Activated CD4-positive, CD25-positive, alpha-beta regulatory T cell (primary cell): ENCODE results near the gene EPN2.
"Not testable (repeated sequence)": the region's sequence is repeated elsewhere in the genome, so short reads cannot be mapped to it uniquely, and the experiment has no call there.

Experiments
- DNase-seq, 4 experiments: peaks; one replicate each; lab custom pipeline; 2025; lab: John Stamatoyannopoulos, UW

Gene EPN2

GRCh38 chr17:19268611-19269010 is 31.4 kb downstream of the EPN2 start:
- DNase-seq, result no peak

DNA sequence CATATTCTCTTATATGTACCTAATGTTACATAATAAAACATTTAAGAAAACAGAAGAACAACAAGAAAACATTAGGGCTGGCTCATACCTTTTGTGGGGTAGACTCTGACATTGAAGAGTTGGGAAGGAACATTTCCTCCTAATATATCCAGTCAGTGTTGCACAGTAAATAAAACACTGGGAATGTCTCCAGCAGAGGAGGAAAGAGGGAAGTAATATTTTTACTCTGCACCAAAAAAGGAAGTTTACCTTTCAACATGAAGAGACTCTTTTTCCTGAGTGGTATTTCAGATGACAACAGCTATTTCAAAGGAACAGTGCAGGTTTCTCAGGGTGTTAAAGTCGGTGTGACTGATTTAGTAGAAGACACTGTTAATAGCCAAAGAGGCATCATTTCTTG is 31.9 kb downstream of the EPN2 start:
- no peak for DNase-seq

DNA sequence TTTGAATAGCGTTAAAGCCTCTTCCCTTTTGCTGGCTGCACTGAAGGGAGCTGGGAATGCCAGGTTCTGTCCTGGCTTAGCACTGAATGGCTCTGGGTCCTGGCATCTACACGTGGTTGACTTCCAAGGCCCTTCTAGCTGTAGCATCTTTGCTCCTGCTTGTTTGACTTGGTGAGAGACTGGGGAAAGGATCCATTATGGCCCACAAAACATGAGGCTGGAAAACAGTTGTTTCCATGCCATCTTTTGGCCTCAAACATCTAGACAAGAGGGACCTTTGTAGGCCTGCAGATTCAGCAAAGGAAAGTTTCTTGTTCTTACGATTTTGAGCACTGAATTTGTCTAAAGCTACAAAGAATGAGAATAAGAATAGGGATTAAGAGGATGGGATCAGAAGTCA is 32.5 kb downstream of the EPN2 start:
- no peak for DNase-seq

DNA sequence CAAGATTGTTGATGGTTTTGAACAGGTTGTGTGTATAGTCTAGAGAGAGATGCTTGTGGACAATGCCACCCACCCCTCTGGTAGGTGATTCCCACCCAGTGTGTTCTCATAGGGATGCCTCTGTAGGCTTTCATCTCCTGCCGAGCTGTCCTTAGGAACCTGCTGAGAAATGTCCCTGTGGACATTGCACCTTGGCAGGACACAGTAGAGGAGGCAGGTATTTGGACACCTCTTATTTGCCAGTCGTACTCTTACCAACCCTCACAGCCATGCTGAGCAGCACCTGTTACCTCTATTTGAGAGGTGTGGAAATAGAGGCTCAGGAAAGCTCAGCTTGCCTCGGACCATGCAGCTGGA is 33.2 kb downstream of the EPN2 start:
- no peak for DNase-seq

- no peak for DNase-seq
Observed at GRCh38 chr17:19270704-19271611, 33.8 kb downstream of the EPN2 start.

DNA sequence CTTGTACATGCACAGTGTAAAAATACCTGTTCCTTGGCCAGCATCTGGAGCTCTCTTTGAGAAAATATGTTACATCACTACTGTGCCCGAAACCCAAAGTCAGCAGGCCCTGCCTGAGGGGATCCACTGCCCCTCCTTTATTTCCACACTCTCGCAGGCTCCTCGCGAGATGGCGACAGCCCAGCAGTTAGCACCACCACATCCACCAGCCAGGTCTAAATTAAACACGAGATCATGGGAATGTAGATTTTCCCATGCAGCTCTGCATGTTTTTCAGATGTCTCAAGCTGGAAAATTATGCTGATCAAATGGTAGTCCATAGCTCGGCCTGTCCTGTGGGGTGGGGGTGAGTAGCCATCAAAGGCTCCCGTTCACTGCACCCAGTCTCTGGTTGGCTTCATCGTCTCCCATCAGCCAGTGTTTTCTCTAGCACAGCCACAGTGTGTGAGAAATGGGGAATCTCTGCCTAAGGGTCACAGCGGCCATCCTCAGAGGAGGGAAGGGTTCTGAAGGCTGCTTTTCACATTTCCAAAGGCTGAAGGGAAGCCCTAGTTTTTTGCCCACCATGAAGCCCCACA is 34.7 kb downstream of the EPN2 start:
- DNase-seq, result no peak

DNA sequence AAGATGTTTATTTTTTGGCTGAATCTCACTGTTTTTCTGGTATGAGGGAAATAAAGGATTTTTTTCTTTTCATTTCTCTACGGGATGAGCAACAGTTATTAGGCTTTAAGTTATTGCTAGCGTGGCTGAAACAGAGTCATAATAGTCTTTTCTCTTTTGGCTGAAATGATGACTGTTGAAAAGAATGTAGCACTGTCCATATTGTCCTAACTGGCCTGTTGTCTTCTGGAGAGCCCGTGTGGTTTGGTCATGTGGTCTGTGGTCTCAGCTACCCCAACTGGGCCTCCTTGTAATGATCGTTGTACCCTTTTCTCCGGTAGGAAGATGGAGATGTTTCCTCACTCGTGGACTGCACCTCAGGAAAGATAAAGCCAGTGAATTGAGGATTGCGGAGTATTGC is 36.6 kb downstream of the EPN2 start:
- no peak for DNase-seq

- no peak for DNase-seq
Observed at GRCh38 chr17:19274893-19275292, 37.7 kb downstream of the EPN2 start.

DNA sequence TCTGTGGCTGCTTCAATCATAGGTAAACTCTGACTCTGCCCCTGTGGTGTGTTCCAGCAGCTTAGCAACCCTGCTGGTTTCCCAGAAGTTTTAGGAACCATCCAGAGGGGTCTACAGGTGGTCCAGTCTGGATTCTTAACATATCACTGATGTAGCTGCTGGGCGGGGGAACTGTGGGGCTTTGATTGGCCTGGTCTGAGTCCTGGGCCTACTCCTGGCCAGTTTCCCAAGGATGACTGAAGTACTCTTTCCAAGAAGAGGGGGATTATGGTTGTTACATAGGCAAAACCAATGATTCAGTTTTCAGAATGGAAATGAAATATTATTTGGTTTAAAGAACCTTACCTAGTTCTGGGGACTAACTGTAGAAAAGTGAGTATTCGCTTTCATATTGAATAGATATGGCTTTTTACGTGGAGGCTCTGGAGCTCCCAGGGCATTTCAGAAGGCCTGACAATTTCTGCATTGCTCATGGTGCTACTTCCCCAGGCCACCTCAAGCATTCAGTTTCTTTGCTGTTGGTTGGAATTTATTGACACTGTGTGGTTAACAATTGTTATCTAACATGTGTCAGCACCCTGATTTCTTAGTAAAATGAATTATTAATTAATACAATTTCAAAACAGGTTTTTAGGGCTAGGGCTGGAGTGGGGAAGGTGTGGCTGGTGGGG is 38.4 kb downstream of the EPN2 start:
- DNase-seq, result no peak

DNA sequence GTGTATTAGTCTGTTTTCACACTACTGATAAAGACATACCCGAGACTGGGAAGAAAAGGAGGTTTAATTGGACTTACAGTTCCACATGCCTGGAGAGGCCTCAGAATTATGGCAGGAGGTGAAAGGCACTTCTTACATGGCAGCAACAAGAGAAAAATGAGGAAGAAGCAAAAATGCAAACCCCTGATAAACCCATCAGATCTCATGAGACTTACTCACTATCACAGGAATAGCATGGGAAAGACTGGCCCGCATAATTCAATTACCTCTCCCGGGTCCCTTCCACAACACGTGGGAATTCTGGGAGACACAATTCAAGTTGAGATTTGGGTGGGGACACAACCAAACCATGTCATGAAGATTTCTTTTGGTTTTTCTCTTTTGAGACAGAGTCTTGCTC is 41.1 kb downstream of the EPN2 start:
- not testable (repeated sequence) for DNase-seq

DNA sequence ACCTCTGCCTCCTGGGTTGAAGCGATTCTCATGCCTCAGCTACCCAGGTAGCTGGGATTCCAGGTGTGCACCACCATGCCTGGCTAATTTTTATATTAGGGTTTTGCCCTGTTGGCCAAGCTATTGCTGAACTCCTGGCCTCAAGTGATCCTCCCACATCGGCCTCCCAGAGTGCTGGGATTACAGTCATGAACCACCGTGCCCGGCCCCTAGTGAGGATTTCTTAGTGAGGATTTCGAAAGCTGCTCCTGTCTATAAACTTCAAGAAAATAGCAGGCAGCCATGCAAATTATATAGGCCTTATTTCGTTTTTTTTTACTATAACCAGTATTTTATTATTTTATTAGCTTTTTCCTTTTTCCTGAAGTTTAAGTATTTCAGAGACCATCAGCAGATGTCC is 41.6 kb downstream of the EPN2 start:
- DNase-seq, result no peak

DNA sequence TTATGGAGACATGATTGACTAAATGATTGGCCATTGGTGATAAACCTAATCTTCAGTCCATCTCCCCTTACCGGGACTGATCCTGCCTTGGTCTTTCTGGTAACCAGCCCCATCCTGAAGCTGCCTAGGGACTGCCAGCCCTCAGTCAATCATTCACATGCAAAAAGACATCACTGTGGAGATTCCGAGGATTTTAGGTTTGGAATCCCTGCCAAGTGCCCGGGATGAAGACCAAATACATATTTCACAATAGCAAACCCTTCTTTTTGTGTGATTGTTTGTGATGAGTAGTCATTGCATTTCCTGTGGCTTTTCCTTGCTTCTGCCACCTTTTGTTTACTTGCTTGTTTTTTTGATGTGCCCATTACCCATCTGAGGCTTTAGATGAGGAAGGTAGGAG is 44.0 kb downstream of the EPN2 start:
- DNase-seq, result no peak

DNA sequence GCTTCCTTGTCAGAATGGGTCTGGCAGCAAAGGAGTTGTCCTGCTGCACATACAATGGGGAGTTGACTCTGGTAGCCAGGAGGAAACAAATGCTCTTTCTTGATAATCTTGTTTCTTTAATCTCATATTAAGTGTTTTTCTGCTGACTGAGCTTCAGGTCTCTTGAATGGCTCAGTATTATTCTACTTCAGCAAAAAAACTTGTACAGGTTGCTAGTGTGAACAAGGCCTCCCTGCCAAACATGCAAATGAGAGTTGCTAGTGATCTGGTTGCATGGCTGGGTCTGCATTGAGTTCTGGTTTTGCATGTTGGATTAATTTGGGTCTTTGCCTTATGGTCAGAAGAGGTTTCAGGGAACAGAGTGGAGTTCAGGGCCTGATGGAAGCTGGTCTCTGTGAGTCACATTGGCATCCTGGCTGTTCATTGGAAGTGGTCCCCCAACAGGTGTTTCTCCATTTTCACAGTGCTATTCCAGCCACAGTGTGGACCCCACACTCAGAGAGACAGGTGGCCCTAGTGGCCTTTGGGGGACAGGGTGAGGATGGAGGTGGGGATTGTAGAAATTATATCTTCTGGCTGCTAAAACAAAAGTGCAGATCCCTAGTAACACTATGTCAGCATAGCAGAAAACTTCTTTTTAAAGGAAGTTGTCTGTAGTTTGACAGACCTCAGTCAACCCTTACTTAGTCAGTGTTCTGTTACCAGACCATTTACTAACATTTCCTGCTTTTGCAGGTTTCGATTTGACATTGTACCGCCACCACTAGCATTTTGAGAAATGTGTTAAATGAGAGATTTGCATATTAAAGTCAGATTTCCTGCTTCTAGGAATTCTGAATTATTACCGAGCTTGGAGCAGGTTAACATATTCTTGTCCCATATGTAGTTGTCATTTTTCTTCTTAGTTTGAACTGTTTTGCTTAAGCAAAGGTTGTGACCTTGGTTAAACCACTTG is 47.1 kb downstream of the EPN2 start:
- DNase-seq, result no peak

DNA sequence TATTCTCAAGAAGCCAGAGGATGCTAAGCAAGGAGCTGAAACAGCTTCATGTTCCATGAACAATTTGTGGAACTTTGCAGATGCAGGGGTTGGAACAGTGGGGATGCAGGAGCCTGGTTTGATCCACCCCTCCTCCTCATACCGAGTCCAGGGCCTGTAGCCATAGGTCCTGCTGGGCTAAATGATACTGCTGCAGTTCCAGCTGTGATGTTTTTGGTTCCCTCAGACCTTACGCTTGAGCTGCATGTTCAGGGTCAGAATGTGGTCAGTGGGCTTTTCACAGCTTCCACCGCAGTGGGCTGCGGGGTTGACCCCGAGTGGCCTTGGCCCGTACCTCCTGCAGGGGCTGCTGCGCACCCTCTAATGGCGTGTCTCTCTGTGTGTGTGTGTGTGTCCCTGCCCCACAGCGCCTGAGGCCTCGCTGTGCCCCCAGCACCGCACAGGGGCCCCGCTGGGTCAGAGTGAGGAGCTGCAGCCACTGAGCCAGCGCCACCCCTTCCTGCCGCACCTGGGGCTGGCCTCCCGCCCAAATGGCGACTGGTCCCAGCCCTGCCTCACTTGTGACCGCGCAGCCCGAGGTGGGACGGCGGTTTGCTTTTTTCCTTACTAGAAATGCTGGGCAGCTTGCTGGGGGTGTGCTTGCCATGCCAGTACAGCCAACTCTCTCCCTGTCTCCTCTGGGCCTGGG is 48.2 kb downstream of the EPN2 start:
- DNase-seq, result no peak

DNA sequence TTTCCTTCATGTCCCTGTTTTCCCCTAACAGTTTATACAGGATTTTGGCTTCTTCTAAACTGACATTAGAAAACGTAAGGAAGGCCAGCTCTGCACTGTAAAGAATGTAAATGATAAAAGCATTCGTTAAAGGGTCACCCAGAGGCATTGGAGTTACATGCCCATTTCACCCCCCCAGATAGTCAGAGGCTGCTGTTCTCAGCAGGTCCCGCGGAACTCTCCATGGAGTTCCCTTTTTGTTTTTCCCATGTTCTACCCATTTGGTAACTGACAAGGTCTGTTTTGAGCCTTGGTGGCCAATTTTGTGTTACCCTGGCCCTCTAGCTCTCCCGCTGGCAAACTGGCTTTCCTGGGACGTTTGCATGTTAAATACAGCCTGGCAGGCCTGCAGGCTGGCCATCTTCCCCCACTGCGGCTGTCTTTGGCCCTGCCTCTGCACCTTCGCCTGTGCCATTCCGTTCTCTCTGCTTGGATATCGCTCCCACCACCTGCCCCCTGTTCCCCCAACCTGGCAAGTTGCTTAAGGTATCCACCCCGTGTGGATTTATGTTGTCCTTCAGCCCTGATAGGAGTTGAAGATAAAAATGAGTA is 49.7 kb downstream of the EPN2 start:
- no peak for DNase-seq

DNA sequence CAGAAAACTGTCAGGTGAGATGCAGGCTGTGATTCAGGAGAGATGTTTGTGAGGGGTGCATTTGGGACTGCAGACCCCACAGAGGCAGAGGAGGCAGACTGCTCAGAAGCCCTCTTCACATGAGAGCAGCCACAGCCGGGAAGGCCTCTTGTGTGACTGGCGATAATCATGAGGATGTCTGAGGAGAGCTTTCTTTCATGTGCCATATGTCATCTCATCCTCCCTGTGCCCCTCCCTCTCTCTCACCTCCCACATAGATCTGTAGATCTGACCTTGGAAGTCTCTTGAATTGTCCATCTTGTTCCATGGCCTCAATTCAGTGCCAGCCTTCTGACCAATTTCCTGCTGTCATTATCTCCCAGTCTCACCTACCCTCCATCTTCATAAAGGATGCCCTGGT is 50.5 kb downstream of the EPN2 start:
- no peak for DNase-seq

GRCh38 chr17:19288453-19288852 is 51.3 kb downstream of the EPN2 start:
- DNase-seq, result no peak

- DNase-seq, result no peak
Observed at GRCh38 chr17:19290066-19290705, 53.0 kb downstream of the EPN2 start.

- DNase-seq, result no peak
Observed at GRCh38 chr17:19291646-19292376, 54.6 kb downstream of the EPN2 start.

GRCh38 chr17:19292377-19292711 is 55.2 kb downstream of the EPN2 start:
- DNase-seq, result no peak
